Stimulated activated CD8-positive, alpha-beta memory T cell treated with anti-CD3 and anti-CD28 coated beads, Interleukin-4, amount 100 ng/mL, for 4 hours (primary cell): ENCODE results near the gene VEGFD.
"Not testable (repeated sequence)": the region's sequence is repeated elsewhere in the genome, so short reads cannot be mapped to it uniquely, and the experiment has no call there.

Experiments used
- DNase-seq, 2 donors: peaks; one replicate each; pipeline ENCODE4 v3.0.0-alpha.2; 2020; ENCODE audit warnings: low read depth in 2 of 2, low spot score in 1 of 2

The VEGFD gene

DNA sequence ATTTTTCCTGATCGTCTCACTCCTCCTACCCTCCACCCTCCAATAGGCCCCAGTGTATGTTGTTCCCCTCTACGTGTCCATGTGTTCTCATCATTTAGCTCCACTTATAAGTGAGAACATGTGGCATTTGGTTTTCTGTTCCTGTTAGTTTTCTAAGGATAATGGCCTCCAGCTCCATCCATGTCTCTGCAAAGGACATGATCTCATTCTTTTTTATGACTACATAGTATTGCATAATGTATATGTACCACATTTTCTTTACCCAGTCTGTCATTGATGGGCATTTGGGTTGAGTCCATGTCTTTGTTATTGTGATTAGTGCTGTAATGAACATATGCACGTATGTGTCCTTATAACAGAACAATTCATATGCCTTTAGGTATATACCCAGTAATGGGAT is 78.3 kb downstream of the VEGFD start:
- DNase-seq = not testable (repeated sequence)

DNA sequence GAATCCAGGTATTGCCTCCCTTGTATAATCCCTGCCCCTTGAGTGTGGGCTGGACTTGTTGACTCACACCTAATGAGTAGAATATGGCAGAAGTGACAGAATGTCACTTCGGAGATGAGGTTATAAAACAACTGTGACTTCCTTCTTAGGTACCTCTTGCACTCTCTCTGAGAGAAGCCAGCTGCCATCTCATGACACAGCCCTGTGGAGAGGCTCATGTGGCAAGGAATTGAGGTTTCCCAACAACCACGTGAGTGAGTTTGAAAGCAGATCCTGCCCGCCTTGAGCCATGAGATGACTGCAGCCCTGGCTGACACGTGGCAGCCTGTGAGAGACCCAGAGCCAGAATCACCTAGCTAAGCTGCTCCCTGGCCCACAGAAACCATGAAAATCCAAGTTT is 82.3 kb downstream of the VEGFD start:
- DNase-seq = no peak

DNA sequence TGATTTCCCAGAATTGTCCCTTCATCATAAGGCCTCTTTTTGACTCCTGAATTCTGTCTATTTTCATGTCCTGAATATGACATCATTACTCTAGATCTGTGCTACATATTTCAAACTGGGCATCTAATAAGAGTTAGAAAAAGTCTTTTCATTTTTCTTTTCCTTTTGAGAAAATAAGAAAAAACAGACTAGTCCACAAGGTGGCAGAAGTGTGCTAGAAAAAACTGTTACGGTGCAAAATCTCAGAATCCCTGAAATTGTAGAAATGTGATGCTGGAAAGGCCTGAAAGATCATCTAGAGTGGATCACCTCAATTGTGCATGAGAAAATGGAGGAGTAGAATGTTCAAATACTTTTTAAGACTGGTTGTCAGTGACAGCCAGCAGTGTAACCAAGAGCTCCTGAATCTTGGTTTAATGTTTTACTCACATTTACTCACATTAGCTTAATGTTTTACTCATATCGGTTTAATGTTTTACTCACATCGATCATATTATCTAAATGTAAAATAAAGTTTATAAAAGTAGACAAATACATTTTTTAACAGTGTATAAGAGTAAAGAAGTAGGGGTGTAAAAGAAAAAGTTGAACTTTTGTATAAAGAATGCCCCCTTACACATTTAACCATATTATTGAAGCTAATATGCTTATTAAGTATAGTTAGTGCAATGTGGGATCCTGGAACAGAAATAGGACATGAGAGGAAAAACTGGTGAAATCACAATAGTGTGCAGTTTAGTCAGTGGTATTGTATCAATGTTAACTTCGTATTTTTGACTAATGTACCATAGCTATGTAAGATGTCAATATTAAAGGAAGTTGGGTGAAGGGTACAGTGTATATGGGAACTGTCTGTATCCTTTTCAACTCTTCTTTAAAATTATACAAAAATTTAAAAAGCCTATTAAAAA is 84.0 kb downstream of the VEGFD start:
- DNase-seq = no peak

DNA sequence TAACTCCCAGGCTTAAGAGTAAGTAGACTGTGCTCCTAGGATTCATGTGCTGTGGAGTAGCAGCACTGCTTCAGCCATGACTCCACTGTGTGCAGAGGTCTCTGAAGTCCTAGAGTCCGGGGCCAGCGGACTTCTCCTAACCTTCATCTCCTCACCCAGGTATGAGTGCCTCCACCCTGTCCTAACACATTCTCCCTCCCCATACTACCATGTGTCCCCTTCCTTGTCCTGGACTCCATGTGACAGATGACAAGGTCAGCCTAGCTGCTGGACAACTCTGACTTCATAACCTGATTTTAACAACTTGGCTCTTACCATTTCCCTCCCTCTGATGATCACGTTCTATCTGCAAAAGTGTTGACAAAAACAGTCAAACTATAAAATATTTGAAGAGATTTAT is 85.4 kb downstream of the VEGFD start:
- DNase-seq = no peak

DNA sequence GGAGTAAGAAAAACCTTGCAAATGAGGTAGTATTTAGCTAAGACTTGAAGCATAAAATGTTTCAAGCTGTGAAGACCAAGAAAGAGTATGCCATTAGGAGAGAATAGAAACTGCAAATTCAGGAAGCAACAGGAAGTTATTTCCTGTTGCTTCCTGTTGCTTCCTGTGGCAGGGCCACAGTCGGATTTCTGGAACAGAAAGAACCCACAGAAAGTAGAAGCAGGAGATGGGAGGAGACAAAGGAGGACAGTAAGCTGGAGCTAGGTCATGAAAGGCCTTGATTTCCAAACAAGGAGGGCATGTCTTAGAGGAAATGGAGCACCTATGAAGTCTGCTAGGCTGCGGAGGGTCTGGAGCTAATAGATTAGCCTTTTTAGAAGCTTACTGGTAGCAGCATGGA is 86.0 kb downstream of the VEGFD start:
- DNase-seq = no peak
